ENCODE measurements around the gene THBD. TPM values are rescaled to one million over a fixed set of nuclear protein-coding genes. Genes with fewer than 3 reads are reported as not detected.

The THBD gene
- total RNA-seq, 4 donors from 2014 or later: 17.8 to 38.2 (median 26.8) TPM

GRCh38 chr20:23017516-23017915 is 32.0 kb downstream of the THBD start:
- no peak for TF ChIP-seq CTCF (IDR thresholded peaks at IDR 0.05; ENCODE audit: low read depth)

- no peak for TF ChIP-seq CTCF (IDR thresholded peaks at IDR 0.05; ENCODE audit: low read depth)
These were observed 36.0 kb downstream of the THBD start for GRCh38 chr20:23013429-23013828.

- TF ChIP-seq CTCF (IDR thresholded peaks at IDR 0.05; ENCODE audit: low read depth): no peak
These were observed 38.3 kb downstream of the THBD start for GRCh38 chr20:23011008-23011721.

- TF ChIP-seq CTCF (IDR thresholded peaks at IDR 0.05; ENCODE audit: low read depth): no peak
These were observed 39.4 kb downstream of the THBD start for GRCh38 chr20:23010096-23010495.

GRCh38 chr20:23009636-23010035 is 39.8 kb downstream of the THBD start:
- TF ChIP-seq CTCF (IDR thresholded peaks at IDR 0.05; ENCODE audit: low read depth): no peak

- no peak for TF ChIP-seq CTCF (IDR thresholded peaks at IDR 0.05; ENCODE audit: low read depth)
These were observed 40.8 kb downstream of the THBD start for GRCh38 chr20:23008667-23009066.

GRCh38 chr20:23007886-23008655 is 41.4 kb downstream of the THBD start:
- TF ChIP-seq CTCF (IDR thresholded peaks at IDR 0.05; ENCODE audit: low read depth): no peak
